Astrocyte of the spinal cord (primary cell): ENCODE data around the gene WNK2.

Source experiments
- DNase-seq: peaks from one replicate; pipeline ENCODE4 v3.0.0; 2011; ENCODE audit warnings: low read depth, low spot score
- H3K4me3 ChIP-seq: 2 replicates; pipeline ENCODE4 v1.5.1; 2011; ENCODE audit warnings: low read depth, mild to moderate bottlenecking, low read length, moderate library complexity
- CTCF ChIP-seq: IDR thresholded peaks from 2 replicates; pipeline ENCODE4 v1.5.1; 2012; ENCODE audit warnings: low read depth, mild to moderate bottlenecking, low read length, inconsistent platforms
- in situ Hi-C: cut with HindIII; loops from 2 replicates; pipeline ENCODE4 v1.10.0; 2017; ENCODE audit warnings: low sequenced_read_pairs

The WNK2 gene

GRCh38 chr9:93297659-93298497, 113.9 kb downstream of the WNK2 start:
- DNase-seq, result no peak
- no peak for TF ChIP-seq CTCF
- in situ Hi-C loops, result no loop called here
- no peak overlapping the region for H3K4me3 ChIP-seq

- no peak for TF ChIP-seq CTCF
- no peak for DNase-seq
- H3K4me3 ChIP-seq, result no peak overlapping the region
- in situ Hi-C loops, result no loop called here
Observed at GRCh38 chr9:93298498-93299417, 114.8 kb downstream of the WNK2 start.

GRCh38 chr9:93299418-93300174, 115.7 kb downstream of the WNK2 start:
- in situ Hi-C loops, result no loop called here
- no peak overlapping the region for H3K4me3 ChIP-seq
- no peak for TF ChIP-seq CTCF
- DNase-seq, result no peak

- no peak for TF ChIP-seq CTCF
- in situ Hi-C loops, result no loop called here
Observed at GRCh38 chr9:93300175-93300572, 116.2 kb downstream of the WNK2 start.

GRCh38 chr9:93300585-93301081, 116.7 kb downstream of the WNK2 start:
- in situ Hi-C loops, result no loop called here
- H3K4me3 ChIP-seq, result no peak overlapping the region
- DNase-seq, result no peak
- TF ChIP-seq CTCF, result no peak

More at GRCh38 chr9:93300175-93300572, 116.2 kb downstream of the WNK2 start:
- no peak overlapping the region for H3K4me3 ChIP-seq
- DNase-seq, result no peak

- H3K4me3 ChIP-seq, result no peak overlapping the region
- in situ Hi-C loops, result no loop called here
- DNase-seq, result no peak
- TF ChIP-seq CTCF, result no peak
Observed at GRCh38 chr9:93301291-93301811, 117.4 kb downstream of the WNK2 start.
